GM18502 (cell line): Measurements from ENCODE around the gene GADD45GIP1.
"Not testable (repeated sequence)": the region's sequence is repeated elsewhere in the genome, so short reads cannot be mapped to it uniquely, and the experiment has no call there.

Experiments
- ATAC-seq: cut with Tn5 transposase; IDR thresholded peaks from one replicate; pipeline ENCODE4 v1.9.1; 2021; ENCODE audit warnings: mild to moderate bottlenecking; ENCODE audit not compliant: unreplicated experiment, poor library complexity

Gene GADD45GIP1

GRCh38 chr19:12990853-12991252 is 33.8 kb upstream of the GADD45GIP1 start:
- ATAC-seq = no peak

- no peak for ATAC-seq
These were observed 33.4 kb upstream of the GADD45GIP1 start for GRCh38 chr19:12990431-12990830.

- ATAC-seq = no peak
These were observed 30.8 kb upstream of the GADD45GIP1 start for GRCh38 chr19:12987781-12988180.

GRCh38 chr19:12987190-12987589 is 30.2 kb upstream of the GADD45GIP1 start:
- ATAC-seq = no peak

- ATAC-seq = no peak
These were observed 29.7 kb upstream of the GADD45GIP1 start for GRCh38 chr19:12986726-12987125.

- no peak for ATAC-seq
These were observed 28.2 kb upstream of the GADD45GIP1 start for GRCh38 chr19:12985049-12985776.

- ATAC-seq = no peak
These were observed 27.6 kb upstream of the GADD45GIP1 start for GRCh38 chr19:12984683-12985048.

GRCh38 chr19:12984143-12984627 is 27.2 kb upstream of the GADD45GIP1 start:
- ATAC-seq = no peak

- ATAC-seq = peak; percentile 46
These were observed 26.6 kb upstream of the GADD45GIP1 start for GRCh38 chr19:12983542-12984142.

- ATAC-seq = no peak
These were observed 26.1 kb upstream of the GADD45GIP1 start for GRCh38 chr19:12983091-12983490.

- no peak for ATAC-seq
These were observed 25.6 kb upstream of the GADD45GIP1 start for GRCh38 chr19:12982648-12983047.

GRCh38 chr19:12979974-12980373 is 23.0 kb upstream of the GADD45GIP1 start:
- no peak for ATAC-seq

- not testable (repeated sequence) for ATAC-seq
These were observed 19.1 kb upstream of the GADD45GIP1 start for GRCh38 chr19:12976109-12976508.

- ATAC-seq = no peak
These were observed 18.3 kb upstream of the GADD45GIP1 start for GRCh38 chr19:12975221-12975741.

- no peak for ATAC-seq
These were observed 17.5 kb upstream of the GADD45GIP1 start for GRCh38 chr19:12974301-12975220.

GRCh38 chr19:12973236-12973635 is 16.2 kb upstream of the GADD45GIP1 start:
- ATAC-seq = no peak

- ATAC-seq = no peak
These were observed 13.2 kb upstream of the GADD45GIP1 start for GRCh38 chr19:12970070-12970820.

- no peak for ATAC-seq
These were observed 12.4 kb upstream of the GADD45GIP1 start, which contains the start of gene DAND5 for GRCh38 chr19:12969292-12969988. Gene DAND5 (plus strand): TSS chr19:12969576. CDS start chr19:12969661, 85 bp downstream.

- ATAC-seq = no peak
These were observed 10.9 kb upstream of the GADD45GIP1 start for GRCh38 chr19:12967907-12968306.
